ENCODE measurements around the gene OR2AG1.

OR2AG1 gene

GRCh38 chr11:6747097-6747668, 35.6 kb upstream of the OR2AG1 start:
- Histone ChIP-seq H3K27ac (ENCODE audit: low read length) (peak overlapping the region; percentile 73), H3K79me2 (ENCODE audit: low read length) (peaks cover 35% of the 10 kb centered on the region), H3K36me3 (replicated peaks; ENCODE audit: insufficient read depth, low read length) (no peaks in the 10 kb centered on the region), H2AFZ (ENCODE audit: low read length) (peak overlapping the region; percentile 58), H3K4me2 (ENCODE audit: low read depth, low read length) (peak overlapping the region; percentile 60), H4K20me1 (ENCODE audit: insufficient read depth, low read length) (no peaks in the 10 kb centered on the region), H3F3A (ENCODE audit: insufficient read depth, low read length) (peaks cover 18% of the 10 kb centered on the region), H3K27me3 (replicated peaks; ENCODE audit: insufficient read depth, low read length) (no peaks in the 10 kb centered on the region), H3K9ac (ENCODE audit: low read length) (peak overlapping the region; percentile 14; the same call in 1 of the 2 replicates), H3K9me3 (replicated peaks; ENCODE audit: insufficient read depth, low read length) (no peaks in the 10 kb centered on the region), H3K4me3 (ENCODE audit: low read length) (peak overlapping the region; percentile 64; the same call in 1 of the 2 replicates), H3K4me1 (ENCODE audit: low read length) (peaks cover 22% of the 10 kb centered on the region), H3K9me2 (replicated peaks; ENCODE audit: insufficient read depth, low read length) (no peaks in the 10 kb centered on the region)
- TF ChIP-seq EZH2phosphoT487 (IDR thresholded peaks at IDR 0.05; ENCODE audit: low read length) = no peak
- TF ChIP-seq CTCF (IDR thresholded peaks at IDR 0.05; ENCODE audit: low read length) = no peak
- no peak for TF ChIP-seq EZH2 (optimal IDR thresholded peaks at IDR 0.05; ENCODE audit: low read depth, low read length)
- no peak for DNase-seq

GRCh38 chr11:6755303-6755952, 27.4 kb upstream of the OR2AG1 start:
- H4K20me1 ChIP-seq (ENCODE audit: insufficient read depth, low read length) = no peaks in the 10 kb centered on the region
- TF ChIP-seq EZH2phosphoT487 (IDR thresholded peaks at IDR 0.05; ENCODE audit: low read length) = no peak
- no peak for TF ChIP-seq EZH2 (optimal IDR thresholded peaks at IDR 0.05; ENCODE audit: low read depth, low read length)
- peak; percentile 92 for TF ChIP-seq CTCF (IDR thresholded peaks at IDR 0.05; ENCODE audit: low read length)

GRCh38 chr11:6755953-6756347, 26.9 kb upstream of the OR2AG1 start:
- Histone ChIP-seq H3K4me1 (ENCODE audit: low read length) (no peaks in the 10 kb centered on the region), H4K20me1 (ENCODE audit: insufficient read depth, low read length) (no peaks in the 10 kb centered on the region), H3K36me3 (replicated peaks; ENCODE audit: insufficient read depth, low read length) (no peaks in the 10 kb centered on the region), H3K27me3 (replicated peaks; ENCODE audit: insufficient read depth, low read length) (no peaks in the 10 kb centered on the region), H3K4me2 (ENCODE audit: low read depth, low read length) (no peak overlapping the region), H3K9ac (ENCODE audit: low read length) (no peak overlapping the region), H3K79me2 (ENCODE audit: low read length) (no peaks in the 10 kb centered on the region), H3K4me3 (ENCODE audit: low read length) (no peak overlapping the region), H2AFZ (ENCODE audit: low read length) (no peak overlapping the region), H3K9me3 (replicated peaks; ENCODE audit: insufficient read depth, low read length) (no peaks in the 10 kb centered on the region), H3K9me2 (replicated peaks; ENCODE audit: insufficient read depth, low read length) (no peaks in the 10 kb centered on the region), H3K27ac (ENCODE audit: low read length) (no peak overlapping the region), H3F3A (ENCODE audit: insufficient read depth, low read length) (no peaks in the 10 kb centered on the region)
- TF ChIP-seq EZH2 (optimal IDR thresholded peaks at IDR 0.05; ENCODE audit: low read depth, low read length) = no peak
- no peak for TF ChIP-seq EZH2phosphoT487 (IDR thresholded peaks at IDR 0.05; ENCODE audit: low read length)
- TF ChIP-seq CTCF (IDR thresholded peaks at IDR 0.05; ENCODE audit: low read length) = no peak
- no peak for DNase-seq

More at GRCh38 chr11:6755303-6755952, 27.4 kb upstream of the OR2AG1 start:
- H3K27me3 ChIP-seq (replicated peaks; ENCODE audit: insufficient read depth, low read length) = no peaks in the 10 kb centered on the region
- H3K36me3 ChIP-seq (replicated peaks; ENCODE audit: insufficient read depth, low read length) = no peaks in the 10 kb centered on the region
- no peaks in the 10 kb centered on the region for H3K9me2 ChIP-seq (replicated peaks; ENCODE audit: insufficient read depth, low read length)
- no peak overlapping the region for H3K4me3 ChIP-seq (ENCODE audit: low read length)
- H3K4me2 ChIP-seq (ENCODE audit: low read depth, low read length) = no peak overlapping the region
- H3F3A ChIP-seq (ENCODE audit: insufficient read depth, low read length) = no peaks in the 10 kb centered on the region
- peak; percentile 38 for DNase-seq
- H3K9me3 ChIP-seq (replicated peaks; ENCODE audit: insufficient read depth, low read length) = no peaks in the 10 kb centered on the region
- H2AFZ ChIP-seq (ENCODE audit: low read length) = no peak overlapping the region
- no peaks in the 10 kb centered on the region for H3K79me2 ChIP-seq (ENCODE audit: low read length)
- H3K27ac ChIP-seq (ENCODE audit: low read length) = no peak overlapping the region
- H3K4me1 ChIP-seq (ENCODE audit: low read length) = no peaks in the 10 kb centered on the region
- H3K9ac ChIP-seq (ENCODE audit: low read length) = no peak overlapping the region

Data from MM.1S (cell line).